Activated naive CD4-positive, alpha-beta T cell treated with anti-CD3 and anti-CD28 coated beads, Interleukin-2, amount 10 ng/mL, durations not matched to agents 7 days and 5 days (primary cell): ENCODE data around the gene PRKCZ.

Source experiments
- CTCF ChIA-PET: fragments of 350-600 bp; sonication (Branson Sonifier 250); formaldehyde crosslinking; loops from one replicate; lab custom pipeline; 2021; ENCODE audit warnings: antibody characterized with exemption; lab: Charles Lee
- DNase-seq: peaks from one replicate; pipeline ENCODE4 v3.0.0-alpha.2; 2020
- H3K27ac Mint-ChIP-seq: one replicate; pipeline ENCODE4 v1.8.0; 2021; ENCODE audit warnings: mild to moderate bottlenecking, moderate library complexity, mixed read lengths
- H3K27me3 Mint-ChIP-seq: one replicate; pipeline ENCODE4 v1.8.0; 2021; ENCODE audit warnings: mild to moderate bottlenecking, mixed read lengths
- H3K36me3 Mint-ChIP-seq: one replicate; pipeline ENCODE4 v1.8.0; 2021; ENCODE audit warnings: mixed read lengths
- H3K4me1 Mint-ChIP-seq: one replicate; pipeline ENCODE4 v1.8.0; 2021; ENCODE audit warnings: mixed read lengths
- H3K4me3 Mint-ChIP-seq: one replicate; pipeline ENCODE4 v1.8.0; 2021; ENCODE audit warnings: mild to moderate bottlenecking, moderate library complexity, mixed read lengths
- H3K9me3 Mint-ChIP-seq: one replicate; pipeline ENCODE4 v1.8.0; 2021; ENCODE audit warnings: mixed read lengths

Gene PRKCZ

GRCh38 chr1:2055911-2056575, 5.8 kb downstream of the PRKCZ start:
- Mint-ChIP-seq H3K9me3 (no peaks in the 10 kb centered on the region), H3K27me3 (peaks cover 22% of the 10 kb centered on the region), H3K4me1 (peaks cover 2% of the 10 kb centered on the region), H3K36me3 (no peaks in the 10 kb centered on the region), H3K27ac (no peak overlapping the region), H3K4me3 (no peak overlapping the region)
- DNase-seq: no peak
- CTCF ChIA-PET: interaction anchor here (1.0 kb wide), 2 partner anchors 11 to 16 kb away, joined by 3 to 4 read pairs; no protein-coding TSS in a partner anchor

- Mint-ChIP-seq H3K9me3 (no peaks in the 10 kb centered on the region), H3K4me3 (no peak overlapping the region), H3K27ac (no peak overlapping the region), H3K36me3 (no peaks in the 10 kb centered on the region), H3K27me3 (peaks cover 12% of the 10 kb centered on the region), H3K4me1 (peaks cover 2% of the 10 kb centered on the region)
- no peak for DNase-seq
- CTCF ChIA-PET: interaction anchor here (1.0 kb wide), 1 partner anchor 12 kb away, joined by 3 read pairs; no protein-coding TSS in a partner anchor
Observed at GRCh38 chr1:2056955-2057590, 6.9 kb downstream of the PRKCZ start.

DNA sequence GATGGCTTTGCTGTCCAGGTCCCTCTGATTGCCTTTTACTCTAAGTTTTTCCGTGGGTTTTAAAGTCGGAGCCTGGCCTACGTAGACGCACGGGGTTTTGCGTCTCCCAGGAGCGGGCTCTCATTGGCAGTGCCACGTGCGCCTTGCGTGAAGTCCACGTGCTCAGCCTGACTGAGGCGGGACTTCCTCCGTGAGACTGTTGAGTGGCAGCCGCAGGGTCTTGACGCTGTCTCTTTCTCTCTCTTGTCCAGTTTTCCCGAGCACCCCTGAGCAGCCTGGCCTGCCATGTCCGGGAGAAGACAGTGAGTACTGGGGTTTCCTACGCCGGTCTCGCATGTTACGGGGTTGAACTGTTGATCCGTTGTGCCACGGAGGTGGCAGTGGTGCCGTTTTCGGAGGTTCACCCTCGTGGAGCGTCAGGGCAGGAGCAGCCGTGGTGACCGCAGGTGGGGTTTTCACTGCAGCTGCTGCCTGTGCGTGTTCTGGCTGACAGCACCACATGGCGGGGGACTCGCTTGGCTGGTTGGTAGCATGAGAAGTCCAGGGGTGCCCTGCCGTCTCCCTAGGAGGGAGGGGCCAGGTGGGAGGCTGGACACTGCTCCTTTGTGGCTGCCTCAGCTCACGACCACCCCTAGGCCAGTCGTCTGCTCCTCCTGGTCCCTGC, 9.2 kb downstream of the PRKCZ start:
- CTCF ChIA-PET: no interaction called here
- no peaks in the 10 kb centered on the region for H3K4me1 Mint-ChIP-seq
- no peaks in the 10 kb centered on the region for H3K27me3 Mint-ChIP-seq
- no peak overlapping the region for H3K27ac Mint-ChIP-seq
- H3K4me3 Mint-ChIP-seq: no peak overlapping the region
- DNase-seq: no peak
- no peaks in the 10 kb centered on the region for H3K36me3 Mint-ChIP-seq
- H3K9me3 Mint-ChIP-seq: no peaks in the 10 kb centered on the region

DNA sequence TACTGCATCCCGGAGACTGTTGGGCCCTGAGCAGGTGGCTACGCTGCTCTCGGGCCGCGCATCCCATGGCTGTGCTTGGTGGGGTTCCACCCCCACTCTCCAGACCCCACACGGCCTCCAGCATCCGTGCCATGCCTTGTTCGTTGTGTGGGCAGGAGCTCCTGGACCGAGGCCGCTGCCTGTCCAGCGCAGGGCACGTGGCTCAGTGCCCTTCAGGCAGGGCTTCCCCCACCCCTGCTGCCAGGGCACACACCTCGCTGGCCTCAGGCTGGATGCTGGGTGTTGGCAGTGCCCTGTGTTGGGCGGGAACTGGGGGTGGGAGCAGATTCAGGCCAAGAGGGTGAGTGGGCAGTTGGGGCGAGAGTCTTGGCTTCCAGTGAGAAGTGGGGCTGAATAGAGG, 9.9 kb downstream of the PRKCZ start:
- DNase-seq: no peak
- H3K4me3 Mint-ChIP-seq: no peak overlapping the region
- H3K4me1 Mint-ChIP-seq: no peaks in the 10 kb centered on the region
- peaks cover 5% of the 10 kb centered on the region for H3K9me3 Mint-ChIP-seq
- CTCF ChIA-PET: no interaction called here
- H3K27ac Mint-ChIP-seq: no peak overlapping the region
- H3K27me3 Mint-ChIP-seq: no peaks in the 10 kb centered on the region
- no peaks in the 10 kb centered on the region for H3K36me3 Mint-ChIP-seq

DNA sequence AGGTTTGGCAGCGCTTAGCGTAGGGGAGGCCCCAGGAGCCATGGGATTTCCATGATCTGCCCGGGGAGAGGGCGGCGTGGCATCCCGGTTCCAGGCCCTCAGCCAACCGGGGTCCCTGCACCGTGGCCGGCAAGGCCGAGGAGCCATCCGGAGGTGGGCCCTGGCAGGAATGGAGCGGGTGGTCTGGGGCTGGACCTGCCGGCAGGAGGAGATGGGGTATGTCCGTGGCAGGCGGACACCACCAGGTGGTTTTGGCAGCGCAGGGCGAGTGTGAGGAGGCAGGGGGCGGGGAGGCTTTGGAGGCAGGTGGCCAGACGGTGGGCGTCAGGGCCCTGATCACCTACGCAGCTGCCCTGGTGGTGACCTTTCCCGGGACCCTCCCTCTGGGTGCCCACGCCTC, 10.3 kb downstream of the PRKCZ start:
- Mint-ChIP-seq H3K9me3 (peaks cover 6% of the 10 kb centered on the region), H3K36me3 (no peaks in the 10 kb centered on the region), H3K4me3 (no peak overlapping the region), H3K27ac (no peak overlapping the region), H3K27me3 (no peaks in the 10 kb centered on the region), H3K4me1 (no peaks in the 10 kb centered on the region)
- no peak for DNase-seq
- CTCF ChIA-PET: no interaction called here

DNA sequence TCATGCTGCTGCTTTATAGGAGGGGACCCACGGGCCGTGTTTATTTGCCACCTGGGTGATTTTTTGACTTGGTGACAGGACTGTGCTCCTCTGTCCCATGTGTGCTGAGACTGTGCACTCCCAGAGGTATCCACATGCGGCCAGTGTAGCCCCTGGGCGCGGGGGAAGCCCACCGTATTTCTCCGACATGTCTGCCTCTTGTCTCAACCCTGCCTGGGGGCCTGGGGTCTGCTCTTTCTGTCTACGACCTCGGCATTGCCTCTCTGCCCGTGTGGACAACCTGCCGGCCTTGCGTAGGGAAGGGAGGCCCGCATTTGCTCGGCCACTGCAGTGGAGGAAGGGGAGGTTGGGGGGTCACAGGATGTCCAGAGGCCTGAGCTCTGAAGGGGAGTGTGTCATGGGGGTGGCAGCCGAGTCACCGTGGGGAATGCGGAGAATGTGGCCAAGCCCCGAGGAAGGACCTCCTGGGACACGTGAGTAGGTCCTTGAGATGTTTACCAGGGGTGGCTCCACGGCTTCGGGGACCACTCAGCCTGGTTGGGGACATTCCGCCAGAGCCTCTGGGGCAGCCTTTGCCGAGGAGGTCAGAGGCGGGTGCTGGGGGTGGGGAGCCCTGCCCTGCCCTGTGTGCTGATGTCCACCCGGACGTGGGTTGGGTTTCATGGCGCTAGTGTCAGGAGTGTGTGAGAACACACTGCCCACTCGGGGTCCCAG, 11.0 kb downstream of the PRKCZ start:
- CTCF ChIA-PET: no interaction called here
- DNase-seq: no peak
- Mint-ChIP-seq H3K9me3 (peaks cover 6% of the 10 kb centered on the region), H3K27ac (no peak overlapping the region), H3K27me3 (no peaks in the 10 kb centered on the region), H3K36me3 (no peaks in the 10 kb centered on the region), H3K4me3 (no peak overlapping the region), H3K4me1 (no peaks in the 10 kb centered on the region)

- Mint-ChIP-seq H3K27ac (no peak overlapping the region), H3K4me1 (no peaks in the 10 kb centered on the region), H3K27me3 (no peaks in the 10 kb centered on the region), H3K36me3 (no peaks in the 10 kb centered on the region), H3K9me3 (peaks cover 6% of the 10 kb centered on the region), H3K4me3 (no peak overlapping the region)
- CTCF ChIA-PET: no interaction called here
- no peak for DNase-seq
Observed at GRCh38 chr1:2065699-2066098, 15.5 kb downstream of the PRKCZ start.

DNA sequence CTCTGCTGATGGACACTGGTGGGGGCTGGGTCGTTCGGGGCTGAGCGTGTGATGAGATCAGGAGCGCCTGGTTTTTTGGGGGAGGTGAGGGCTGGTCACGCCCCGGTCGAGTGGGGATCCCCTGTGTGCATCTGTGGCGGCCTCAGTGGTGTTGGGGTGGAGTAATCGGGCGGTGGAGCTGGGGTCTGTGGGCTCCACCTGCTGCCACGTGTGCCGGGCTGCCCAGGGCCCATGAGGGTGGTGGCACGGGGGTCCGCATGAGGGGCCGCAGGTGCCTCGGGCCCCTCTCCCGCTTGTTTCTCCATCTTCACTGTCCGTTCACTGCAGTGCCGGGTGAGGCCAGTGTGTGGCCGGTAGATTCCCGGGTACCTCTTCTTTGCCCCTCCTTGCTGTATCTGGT, 17.2 kb downstream of the PRKCZ start:
- CTCF ChIA-PET: no interaction called here
- no peaks in the 10 kb centered on the region for H3K36me3 Mint-ChIP-seq
- peaks cover 6% of the 10 kb centered on the region for H3K9me3 Mint-ChIP-seq

GRCh38 chr1:2067981-2068380, 17.8 kb downstream of the PRKCZ start:
- Mint-ChIP-seq H3K27me3 (no peaks in the 10 kb centered on the region), H3K27ac (no peak overlapping the region), H3K4me3 (no peak overlapping the region), H3K4me1 (no peaks in the 10 kb centered on the region), H3K36me3 (no peaks in the 10 kb centered on the region), H3K9me3 (peaks cover 6% of the 10 kb centered on the region)
- DNase-seq: no peak
- CTCF ChIA-PET: no interaction called here

More for the DNA sequence above, 17.2 kb downstream of the PRKCZ start:
- DNase-seq: no peak
- Mint-ChIP-seq H3K27me3 (no peaks in the 10 kb centered on the region), H3K4me3 (no peak overlapping the region), H3K27ac (no peak overlapping the region), H3K4me1 (no peaks in the 10 kb centered on the region)

- Mint-ChIP-seq H3K4me3 (no peak overlapping the region), H3K36me3 (no peaks in the 10 kb centered on the region)
- CTCF ChIA-PET: no interaction called here
Observed at GRCh38 chr1:2068951-2069350, 18.7 kb downstream of the PRKCZ start.

GRCh38 chr1:2070016-2070415, 19.8 kb downstream of the PRKCZ start:
- no peak for DNase-seq
- H3K4me1 Mint-ChIP-seq: no peaks in the 10 kb centered on the region
- H3K27me3 Mint-ChIP-seq: no peaks in the 10 kb centered on the region
- no peak overlapping the region for H3K4me3 Mint-ChIP-seq
- no peaks in the 10 kb centered on the region for H3K36me3 Mint-ChIP-seq
- no peak overlapping the region for H3K27ac Mint-ChIP-seq
- H3K9me3 Mint-ChIP-seq: peaks cover under 1% of the 10 kb centered on the region
- CTCF ChIA-PET: no interaction called here

More at GRCh38 chr1:2068951-2069350, 18.7 kb downstream of the PRKCZ start:
- Mint-ChIP-seq H3K27ac (no peak overlapping the region), H3K9me3 (peaks cover 6% of the 10 kb centered on the region), H3K27me3 (no peaks in the 10 kb centered on the region), H3K4me1 (no peaks in the 10 kb centered on the region)
- DNase-seq: no peak

DNA sequence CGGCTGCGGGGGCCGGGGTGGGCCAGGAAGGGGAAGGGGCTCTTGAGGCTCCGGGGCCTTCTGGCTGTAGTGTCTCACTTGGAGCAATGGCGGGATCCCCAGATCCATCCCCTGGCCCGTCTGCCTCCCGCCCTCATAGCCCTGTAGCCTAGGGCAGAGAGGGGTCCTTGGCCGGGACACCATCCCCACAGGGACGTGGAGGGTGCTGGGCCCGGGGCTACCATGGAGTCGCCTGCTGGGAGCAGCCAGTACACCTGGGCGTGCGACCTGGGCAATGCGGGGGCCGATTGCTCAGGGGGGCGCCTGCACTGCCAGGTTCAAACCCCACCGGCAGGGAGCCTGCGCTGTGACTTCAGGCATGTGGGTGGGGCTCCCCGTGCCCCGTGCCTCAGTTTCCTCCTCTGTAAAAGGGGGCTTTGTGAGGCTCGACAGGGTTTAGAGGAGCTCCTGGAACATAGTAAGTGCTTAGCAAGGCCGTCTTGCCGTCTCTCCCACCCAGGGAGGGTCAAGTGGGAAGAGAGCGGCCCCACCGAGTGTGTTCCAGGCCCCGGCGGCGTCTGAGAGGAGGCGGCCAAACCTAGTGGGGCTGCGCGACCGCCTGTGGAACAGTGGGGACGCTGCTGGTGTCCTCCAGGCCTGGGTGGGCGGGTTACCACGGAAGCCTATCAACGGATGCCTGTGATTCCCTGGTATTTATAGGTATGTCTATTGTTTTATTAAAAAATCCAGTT, 20.8 kb downstream of the PRKCZ start:
- no peaks in the 10 kb centered on the region for H3K36me3 Mint-ChIP-seq
- DNase-seq: no peak
- H3K27me3 Mint-ChIP-seq: no peaks in the 10 kb centered on the region
- H3K27ac Mint-ChIP-seq: no peak overlapping the region
- H3K4me3 Mint-ChIP-seq: no peak overlapping the region
- CTCF ChIA-PET: interaction anchor here (1.1 kb wide), 1 partner anchor 15 kb away, joined by 4 read pairs; no protein-coding TSS in a partner anchor
- H3K4me1 Mint-ChIP-seq: no peaks in the 10 kb centered on the region
- H3K9me3 Mint-ChIP-seq: no peaks in the 10 kb centered on the region

DNA sequence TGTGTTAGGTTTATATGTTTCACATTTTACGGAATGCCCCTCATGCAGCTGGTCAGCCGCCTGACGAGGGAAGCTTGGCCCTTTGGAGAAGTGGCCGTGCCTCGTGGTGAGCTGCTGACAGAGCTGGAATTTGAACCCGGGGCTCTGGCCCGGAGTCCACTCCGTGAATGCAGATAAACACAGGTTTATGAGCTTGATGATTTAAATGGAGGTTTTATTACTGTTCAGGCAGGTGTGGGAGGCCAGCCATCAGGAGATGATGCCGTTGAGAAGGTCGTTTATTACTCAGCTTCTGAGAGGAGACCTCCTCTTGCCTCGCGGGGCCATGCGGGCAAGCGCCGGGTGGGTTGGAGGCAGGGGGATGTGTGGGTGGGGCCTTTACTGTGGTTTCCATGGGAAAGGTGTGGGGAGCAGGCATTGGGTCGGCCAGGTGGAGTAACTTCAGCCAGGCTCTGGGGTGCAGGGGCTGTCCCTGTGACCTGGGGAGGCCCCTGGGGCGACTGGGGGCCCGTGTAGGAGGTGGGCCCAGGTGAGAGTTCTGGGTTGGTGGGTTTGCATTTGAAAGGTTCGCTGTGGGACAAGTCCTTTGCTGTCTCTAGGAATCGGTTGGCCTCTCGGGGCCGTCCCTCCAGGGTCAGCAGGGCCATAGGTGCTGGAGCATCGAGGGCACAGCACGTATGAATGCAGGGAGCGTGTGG, 22.0 kb downstream of the PRKCZ start:
- Mint-ChIP-seq H3K4me3 (no peak overlapping the region), H3K4me1 (no peaks in the 10 kb centered on the region), H3K27me3 (no peaks in the 10 kb centered on the region), H3K9me3 (peaks cover 5% of the 10 kb centered on the region), H3K36me3 (peaks cover 4% of the 10 kb centered on the region), H3K27ac (no peak overlapping the region)
- DNase-seq: no peak
- CTCF ChIA-PET: interaction anchor here (1.1 kb wide), 1 partner anchor 16 kb away, joined by 4 read pairs; no protein-coding TSS in a partner anchor
